GM18520 (cell line): Measurements from ENCODE around the gene CDC42BPB.

Experiments used
- ATAC-seq: cut with Tn5 transposase; IDR thresholded peaks from one replicate; pipeline ENCODE4 v1.9.1; 2021; ENCODE audit not compliant: unreplicated experiment

The CDC42BPB gene

DNA sequence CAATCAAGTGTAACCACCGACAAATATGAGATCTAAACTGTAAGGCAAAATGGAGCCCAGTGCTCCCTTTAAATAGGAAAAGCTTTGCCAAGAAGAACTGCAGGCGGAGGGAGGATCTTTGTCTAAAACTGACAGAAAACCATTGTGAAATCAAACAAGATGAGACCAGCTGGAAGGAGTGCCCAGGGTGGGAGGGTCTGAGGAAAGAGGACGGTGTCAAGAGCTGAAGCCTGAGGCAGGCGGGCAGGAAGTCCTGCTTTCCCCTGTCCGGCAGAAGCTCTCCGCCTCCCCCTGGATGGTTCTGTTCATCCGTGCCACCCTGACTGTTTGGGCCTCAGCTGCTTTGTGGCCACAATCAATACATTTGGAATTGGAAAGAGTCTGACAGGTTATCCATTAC, 37.5 kb downstream of the CDC42BPB start:
- no peak for ATAC-seq

DNA sequence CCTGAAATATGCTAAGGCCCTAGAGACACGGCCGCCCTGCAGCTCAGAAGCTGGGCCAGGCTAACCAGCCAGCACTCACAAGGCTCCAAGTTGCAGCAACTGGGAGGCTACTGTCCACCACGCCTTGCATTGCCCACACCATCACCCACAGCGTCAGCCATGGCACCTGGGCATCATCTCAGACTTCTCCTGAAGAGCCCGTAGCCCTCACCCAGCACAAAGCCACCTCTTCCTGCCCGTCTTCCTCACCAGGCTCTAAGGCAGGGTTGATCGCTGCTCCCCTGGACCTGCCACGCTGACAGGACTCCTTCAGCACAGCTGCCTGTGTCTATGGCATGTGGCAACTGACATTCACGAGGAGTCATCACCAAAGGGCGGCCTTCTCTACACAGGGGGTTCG, 38.1 kb downstream of the CDC42BPB start:
- ATAC-seq: no peak

GRCh38 chr14:103016594-103016993, 40.8 kb downstream of the CDC42BPB start:
- no peak for ATAC-seq

- ATAC-seq: no peak
These were observed 41.3 kb downstream of the CDC42BPB start for GRCh38 chr14:103016071-103016470.

DNA sequence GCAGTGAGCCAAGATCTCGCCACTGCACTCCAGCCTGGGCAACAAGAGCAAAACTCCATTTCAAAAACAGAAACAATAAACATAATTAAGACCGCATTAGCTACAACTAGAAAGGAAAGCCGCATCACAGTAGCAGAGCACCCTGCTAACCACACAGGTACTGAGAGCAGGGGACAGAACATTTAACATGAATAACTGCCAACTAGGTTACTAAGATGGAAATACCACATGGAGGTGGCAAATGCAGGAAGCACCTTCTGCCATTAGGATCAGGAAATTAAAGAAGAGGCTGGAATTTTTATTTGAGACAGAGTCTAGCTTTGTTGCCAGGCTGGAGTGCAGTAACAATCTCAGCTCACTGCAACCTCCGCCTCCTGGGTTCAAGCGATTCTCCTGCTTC, 41.9 kb downstream of the CDC42BPB start:
- ATAC-seq: no peak

DNA sequence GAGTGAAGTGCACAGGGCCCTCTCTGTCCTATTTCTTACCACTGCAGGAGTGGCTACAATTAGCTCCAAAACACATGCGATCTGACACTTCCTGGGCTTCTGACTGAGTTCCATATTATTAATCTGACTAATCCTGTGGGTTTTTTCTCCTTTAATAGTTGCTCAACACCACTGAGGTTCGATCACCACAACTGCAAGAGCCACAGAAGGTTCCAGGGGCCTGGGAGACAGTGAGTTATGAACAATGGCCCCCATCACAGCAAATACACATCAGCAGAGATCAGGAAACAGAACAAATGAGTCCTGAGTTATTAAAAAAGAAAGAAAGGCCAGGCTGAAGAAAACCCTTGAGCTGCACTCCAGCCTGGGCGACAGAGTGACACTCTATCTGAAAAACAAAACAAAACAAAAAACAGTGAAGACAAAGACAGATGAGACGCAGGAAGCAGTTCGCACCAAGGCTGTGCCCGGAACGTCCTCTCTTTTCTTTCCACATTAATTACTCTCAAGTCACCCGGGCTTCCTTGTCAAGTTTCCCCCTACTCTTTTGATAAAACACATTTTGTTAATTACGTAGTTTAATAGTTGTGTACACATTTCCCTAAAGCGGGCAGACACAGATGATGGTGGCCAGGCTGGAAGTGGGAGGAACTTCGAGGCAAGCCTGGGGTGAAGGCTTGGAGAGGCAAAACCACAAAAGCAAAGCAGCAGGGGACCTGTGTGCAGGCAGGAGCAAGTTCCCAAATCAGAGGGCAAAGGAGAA, 42.7 kb downstream of the CDC42BPB start:
- no peak for ATAC-seq

DNA sequence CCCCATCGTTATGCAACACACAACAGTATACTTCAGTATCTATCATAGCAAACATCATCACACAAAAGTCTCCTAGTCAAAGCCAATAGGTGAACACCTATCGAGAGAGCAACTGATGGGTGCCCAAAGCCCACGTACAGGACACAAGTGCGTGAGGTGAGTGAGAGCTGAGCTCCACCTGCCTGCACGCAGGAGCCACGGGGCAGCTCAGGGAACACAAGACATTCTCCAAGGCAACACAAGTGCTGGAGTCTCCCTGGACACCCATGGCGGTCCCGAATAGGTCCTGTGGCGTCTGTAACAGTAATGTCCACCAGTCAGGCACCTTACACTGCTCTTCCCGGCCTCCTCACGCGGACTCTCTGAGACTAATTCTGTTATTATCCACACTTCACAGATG, 44.3 kb downstream of the CDC42BPB start:
- ATAC-seq: no peak

- no peak for ATAC-seq
These were observed 47.8 kb downstream of the CDC42BPB start for GRCh38 chr14:103009559-103009958.

DNA sequence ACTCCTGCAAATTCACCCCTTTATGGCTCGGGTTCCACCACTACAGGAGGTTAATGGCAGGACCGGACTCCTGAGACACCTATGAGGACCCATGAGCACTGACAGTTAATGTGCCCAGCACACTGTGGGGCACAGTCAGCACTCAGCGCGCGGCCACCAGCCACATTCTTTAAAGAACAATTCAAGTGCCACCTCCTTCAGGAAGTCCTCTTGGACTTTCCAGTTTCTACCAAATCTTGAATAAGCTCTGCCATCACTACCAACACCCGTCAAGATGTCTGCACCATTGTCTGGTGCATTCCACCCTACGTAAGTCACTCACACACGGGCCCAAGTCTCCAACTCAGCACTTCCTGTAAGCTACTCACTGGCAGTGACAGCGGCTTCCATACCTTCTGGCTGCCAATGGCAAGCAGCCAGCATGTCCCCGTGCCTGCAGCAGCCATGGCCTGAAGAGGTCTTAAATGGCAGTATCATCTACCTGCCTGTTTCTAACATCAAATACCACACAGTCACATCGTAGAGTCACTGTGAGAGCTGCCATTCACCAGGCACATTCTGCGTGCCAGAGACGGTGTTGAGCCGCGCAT, 48.5 kb downstream of the CDC42BPB start:
- ATAC-seq: no peak

DNA sequence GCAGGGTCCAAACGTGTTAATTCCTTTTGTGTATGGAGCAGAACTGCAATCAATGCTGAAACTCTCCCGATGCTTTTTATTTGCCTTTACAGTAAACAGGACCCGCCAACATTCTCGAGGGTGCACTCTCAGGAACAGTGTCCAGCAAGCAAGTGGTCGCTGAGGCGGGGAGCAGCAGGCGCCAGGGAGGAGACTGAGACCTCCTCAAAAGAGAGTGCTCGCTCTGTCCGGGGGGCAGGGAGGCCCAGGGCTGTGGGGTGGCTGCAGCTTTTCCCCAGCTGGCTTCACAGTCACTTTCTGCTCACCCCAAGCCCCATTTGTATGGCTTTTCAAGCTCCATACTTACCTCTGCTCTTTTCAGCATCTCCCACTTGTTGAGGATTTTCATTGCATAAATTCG, 49.2 kb downstream of the CDC42BPB start:
- no peak for ATAC-seq

- ATAC-seq: no peak
These were observed 49.8 kb downstream of the CDC42BPB start for GRCh38 chr14:103007555-103007954.

GRCh38 chr14:103006991-103007520, 50.3 kb downstream of the CDC42BPB start:
- ATAC-seq: no peak

DNA sequence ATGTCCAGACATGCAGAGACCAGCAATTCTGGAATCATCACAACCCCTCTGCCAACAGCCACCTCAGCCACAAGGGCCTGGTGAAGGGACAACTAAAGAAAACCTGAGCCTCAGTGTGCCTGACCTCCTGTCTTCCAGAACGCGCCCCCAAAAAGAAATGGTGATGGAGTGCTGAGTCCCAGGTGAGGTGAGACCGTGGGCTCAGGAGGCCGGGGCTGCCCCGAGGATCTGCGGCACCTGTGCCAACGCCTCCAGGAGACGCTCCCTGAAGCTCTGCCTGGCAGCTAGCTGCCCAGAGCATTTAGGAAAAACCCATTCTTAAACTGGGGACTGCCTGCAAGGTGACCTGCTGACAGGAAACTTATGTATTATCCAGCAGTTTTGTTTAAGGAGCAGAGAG, 51.2 kb downstream of the CDC42BPB start:
- no peak for ATAC-seq

DNA sequence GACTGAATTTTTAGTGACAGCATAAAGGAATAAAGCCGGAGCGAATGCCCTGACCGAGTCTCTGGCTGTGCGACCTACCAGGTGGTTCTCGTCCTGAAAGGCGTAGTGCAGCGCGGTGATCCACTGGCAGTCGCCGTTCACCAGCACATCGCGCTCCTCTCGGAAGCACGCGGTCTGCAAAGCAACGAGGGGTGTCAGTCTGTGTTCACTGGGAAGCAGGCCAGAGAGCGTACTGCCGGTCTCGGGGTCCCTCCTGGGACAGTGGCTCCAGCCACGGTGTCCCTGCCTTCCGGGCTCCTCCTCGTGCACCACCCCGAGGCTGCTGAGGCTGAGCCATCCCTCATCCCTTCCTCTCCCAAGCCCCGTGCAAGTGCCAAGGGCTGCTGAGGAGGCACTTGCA, 53.5 kb downstream of the CDC42BPB start:
- ATAC-seq: no peak

DNA sequence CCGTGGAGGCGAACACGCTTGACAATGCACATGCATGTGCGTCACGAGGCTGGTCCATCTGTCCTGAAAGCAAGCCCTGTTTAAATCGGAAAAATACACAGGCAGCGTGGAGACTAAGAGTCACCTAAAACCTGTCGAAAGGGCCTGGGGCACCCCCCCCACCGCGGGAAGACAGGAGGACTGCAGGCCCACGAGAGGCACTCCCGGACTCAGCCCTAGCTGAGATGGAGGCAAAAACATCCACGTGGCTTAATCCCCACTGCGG, 54.1 kb downstream of the CDC42BPB start:
- ATAC-seq: no peak

DNA sequence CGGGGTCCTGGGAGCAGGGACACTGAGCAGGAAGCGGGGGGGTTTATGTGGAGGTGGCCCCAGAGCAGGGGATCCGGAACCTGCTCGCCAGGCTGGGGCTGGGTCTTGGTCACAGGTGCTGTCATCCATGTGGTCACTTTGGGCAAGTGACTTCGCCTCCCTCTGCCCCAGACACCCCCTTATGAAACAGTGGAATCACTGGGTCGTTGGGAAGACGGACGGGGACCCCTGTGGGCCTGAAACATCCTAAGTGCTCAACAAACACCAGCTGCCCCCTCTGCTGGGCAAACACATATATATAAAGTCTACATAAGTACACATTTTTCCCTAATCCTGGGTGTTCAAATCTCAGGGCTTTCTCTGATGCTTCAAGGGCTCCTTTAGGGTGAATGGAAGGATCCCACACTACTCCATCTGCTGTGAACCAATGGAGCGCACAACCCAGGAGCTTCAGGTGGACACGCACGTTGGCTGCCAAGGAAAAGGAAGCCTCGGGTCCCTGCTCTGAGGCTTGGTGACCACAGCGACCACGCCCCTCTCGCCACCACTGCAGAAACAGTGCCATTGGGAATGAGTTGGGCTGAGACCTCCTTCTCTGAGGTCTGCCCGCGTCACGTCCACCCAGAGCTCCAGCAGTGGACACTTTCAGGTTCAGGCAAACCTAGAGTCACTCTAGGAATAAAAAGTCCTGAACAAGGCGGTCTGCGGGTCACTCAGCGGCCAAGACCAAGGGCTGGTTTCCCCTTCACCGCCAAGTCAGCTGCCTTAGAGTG, 54.6 kb downstream of the CDC42BPB start:
- ATAC-seq: no peak

- no peak for ATAC-seq
These were observed 55.5 kb downstream of the CDC42BPB start for GRCh38 chr14:103001651-103002396.

GRCh38 chr14:103001226-103001625, 56.1 kb downstream of the CDC42BPB start:
- no peak for ATAC-seq

GRCh38 chr14:103000291-103000921, 56.9 kb downstream of the CDC42BPB start:
- no peak for ATAC-seq

GRCh38 chr14:102999227-102999895, 58.0 kb downstream of the CDC42BPB start:
- no peak for ATAC-seq
